Fibroblast of pulmonary artery (primary cell): ENCODE measurements around the gene EXOC1.
A peak's percentile ranks its signal among the peaks of the same experiment; 100 is the strongest.

Experiments used
- DNase-seq: peaks from one replicate; pipeline ENCODE4 v3.0.0-alpha.2; 2010; ENCODE audit warnings: low read depth
- H3K4me3 ChIP-seq: replicated peaks from 2 replicates; pipeline ENCODE4 v1.5.1; 2011; ENCODE audit warnings: low read depth, mild to moderate bottlenecking, control low read depth, low read length, moderate library complexity
- CTCF ChIP-seq: IDR thresholded peaks from 2 replicates; pipeline ENCODE4 v1.5.1; 2011; ENCODE audit warnings: mild to moderate bottlenecking, control low read depth, low read length, inconsistent platforms; ENCODE audit errors: missing control alignments

EXOC1 gene

GRCh38 chr4:55854129-55854528, 681 bp downstream of the EXOC1 start:
- no peak for TF ChIP-seq CTCF
- no peak for DNase-seq
- peak overlapping the region; percentile 83 for H3K4me3 ChIP-seq

- no peak for DNase-seq
- no peak for TF ChIP-seq CTCF
- H3K4me3 ChIP-seq = no peak overlapping the region
These were observed 4.1 kb downstream of the EXOC1 start for GRCh38 chr4:55857586-55857985.

- DNase-seq = no peak
- H3K4me3 ChIP-seq = no peak overlapping the region
- TF ChIP-seq CTCF = no peak
These were observed 6.3 kb downstream of the EXOC1 start for GRCh38 chr4:55859711-55860110.

- TF ChIP-seq CTCF = no peak
- no peak overlapping the region for H3K4me3 ChIP-seq
- DNase-seq = no peak
These were observed 11.3 kb downstream of the EXOC1 start for GRCh38 chr4:55864577-55865223.

GRCh38 chr4:55865228-55865806, 11.9 kb downstream of the EXOC1 start:
- DNase-seq = peak; percentile 53
- H3K4me3 ChIP-seq = no peak overlapping the region
- TF ChIP-seq CTCF = no peak

- H3K4me3 ChIP-seq = no peak overlapping the region
- no peak for TF ChIP-seq CTCF
- peak; percentile 94 for DNase-seq
These were observed 13.0 kb downstream of the EXOC1 start for GRCh38 chr4:55866290-55866907.
